Left kidney (tissue), 2 donors: ENCODE data around the gene TASL. TPM values are rescaled to one million over a fixed set of nuclear protein-coding genes. Genes with fewer than 3 reads are reported as not detected.
"Not testable (repeated sequence)": the region's sequence is repeated elsewhere in the genome, so short reads cannot be mapped to it uniquely, and the experiment has no call there.

Source experiments
- DNase-seq: peaks from one replicate; pipeline ENCODE4 v3.0.0-alpha.2; 2013
- polyA plus RNA-seq: library from polyadenylated mRNA; unstranded; fragments of 120-200 nt; gene quantifications from one replicate; pipeline ENCODE4 v1.2.1, GENCODE V29; 2013; ENCODE audit not compliant: insufficient read length

Gene TASL
- polyA plus RNA-seq, 1 donor, result 0.47 TPM

DNA sequence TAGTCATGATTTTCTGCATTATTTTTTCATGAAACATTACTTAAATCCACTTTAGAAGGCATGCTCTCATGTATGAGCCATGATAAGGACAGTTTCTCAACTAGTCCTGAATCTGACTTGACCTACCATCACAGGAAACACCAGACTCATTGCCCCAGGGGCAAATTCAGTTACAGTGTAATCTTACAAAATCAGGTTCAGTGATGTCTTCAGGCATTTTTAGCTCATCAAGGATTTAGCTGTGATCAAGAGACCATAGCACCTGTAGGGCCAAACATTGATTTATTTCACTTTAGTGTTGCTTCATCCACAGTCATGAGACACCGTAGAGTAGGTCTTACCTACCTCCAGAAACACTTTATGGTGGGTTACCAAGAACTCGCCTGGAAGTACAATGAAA lies 3.1 kb upstream of the TASL start:
- DNase-seq, result no peak

- no peak for DNase-seq
Observed at GRCh38 chrX:30576881-30577280, 685 bp downstream of the TASL start.

DNA sequence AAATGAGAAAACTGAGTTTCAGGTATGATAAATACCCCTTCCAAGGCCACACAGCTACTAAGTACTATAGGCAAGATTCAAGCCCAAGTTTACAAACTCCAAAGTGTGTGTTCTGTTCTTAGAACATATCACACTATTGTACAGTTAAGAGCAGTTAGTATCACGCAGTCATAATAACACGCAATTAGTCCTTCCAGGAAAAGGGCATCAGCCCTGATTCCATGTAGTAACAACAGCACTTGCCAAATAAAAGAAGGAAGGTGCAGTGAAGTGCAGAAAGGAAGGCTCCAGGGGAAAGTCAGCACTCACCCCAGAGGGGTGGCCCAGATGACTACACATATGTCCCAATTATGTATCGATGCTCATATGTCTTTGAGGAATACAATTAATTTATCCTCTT lies 4.4 kb downstream of the TASL start:
- no peak for DNase-seq

DNA sequence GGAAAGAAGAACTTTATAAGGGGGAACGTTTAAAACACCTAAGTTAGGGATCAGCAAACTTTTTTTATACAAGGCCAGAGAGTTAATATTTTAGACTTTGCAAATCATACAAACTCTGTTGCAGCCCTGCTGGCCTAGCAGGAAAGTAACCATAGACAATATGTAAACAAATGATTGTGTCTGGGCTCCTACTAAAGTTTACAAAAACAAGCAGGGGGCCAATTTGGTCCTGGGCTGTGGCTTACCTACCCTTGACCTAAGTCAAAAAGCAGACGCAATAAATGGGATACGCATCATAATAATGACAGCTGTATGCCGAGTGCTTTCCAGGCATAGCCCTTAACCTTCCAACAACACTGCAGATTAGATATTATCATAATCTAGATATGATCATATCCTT lies 4.9 kb downstream of the TASL start:
- DNase-seq, result no peak

GRCh38 chrX:30572004-30572403 lies 5.6 kb downstream of the TASL start:
- DNase-seq, result no peak

DNA sequence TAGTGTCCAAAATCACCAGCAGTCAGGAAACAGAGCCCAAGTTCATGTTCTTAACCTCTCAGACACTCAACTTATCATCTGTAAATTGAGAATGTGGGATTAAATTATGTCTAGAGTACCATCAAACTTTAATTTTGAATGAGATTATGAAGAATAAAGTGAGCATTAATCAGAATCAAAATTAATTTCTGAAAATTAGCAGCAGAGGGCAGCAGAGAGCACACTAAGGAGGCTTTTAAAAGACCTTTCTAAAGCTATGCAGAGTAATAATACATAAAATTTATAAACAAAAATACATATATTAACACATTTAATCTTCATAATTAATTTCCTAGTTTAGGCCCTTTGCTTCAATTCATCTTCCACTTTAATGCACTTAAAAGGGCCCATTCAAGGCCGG lies 7.1 kb downstream of the TASL start:
- DNase-seq, result peak; percentile 6

- no peak for DNase-seq
Observed at GRCh38 chrX:30568136-30568535, 9.4 kb downstream of the TASL start.

DNA sequence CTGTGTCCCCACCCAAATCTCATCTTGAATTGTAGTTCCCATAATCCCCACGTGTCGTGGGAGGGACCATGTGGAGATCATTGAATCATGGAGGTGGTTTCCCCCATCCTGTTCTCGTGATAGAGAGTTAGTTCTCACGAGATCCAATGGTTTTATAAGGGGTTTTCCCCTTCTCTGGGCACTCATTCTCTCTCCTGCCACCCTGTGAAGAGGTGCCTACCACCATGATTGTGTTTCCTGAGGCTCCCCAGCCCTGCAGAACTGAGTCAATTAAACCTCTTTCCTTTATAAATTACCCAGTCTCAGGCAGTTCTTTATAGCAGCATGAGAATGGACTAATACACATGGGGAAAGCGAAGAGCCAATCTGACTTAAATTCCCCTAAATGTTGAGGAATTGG lies 14.5 kb downstream of the TASL start:
- not testable (repeated sequence) for DNase-seq

DNA sequence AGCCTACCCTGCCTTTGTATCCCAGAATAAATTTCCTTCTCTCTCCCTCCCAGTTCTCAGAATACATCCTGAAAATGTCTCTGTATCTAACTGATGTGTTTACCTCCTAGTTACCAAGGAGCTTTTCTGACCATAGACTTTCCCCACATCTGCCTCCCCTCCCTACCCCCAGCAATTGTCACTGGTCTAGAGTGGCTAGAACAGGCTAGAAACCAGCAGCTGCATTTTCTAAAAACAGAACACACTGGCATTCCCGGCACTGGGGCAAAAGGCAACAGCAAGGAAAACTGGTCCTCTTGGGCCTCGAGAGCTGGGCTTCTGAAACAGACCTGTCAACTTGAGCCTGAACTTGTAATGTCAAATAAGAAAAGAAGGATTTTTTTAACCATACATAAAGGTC lies 16.4 kb downstream of the TASL start:
- DNase-seq, result no peak

GRCh38 chrX:30538271-30538670 lies 39.3 kb downstream of the TASL start:
- DNase-seq, result no peak

GRCh38 chrX:30533835-30534234 lies 43.7 kb downstream of the TASL start:
- DNase-seq, result no peak

GRCh38 chrX:30533266-30533665 lies 44.3 kb downstream of the TASL start:
- no peak for DNase-seq

GRCh38 chrX:30530606-30531005 lies 47.0 kb downstream of the TASL start:
- no peak for DNase-seq

DNA sequence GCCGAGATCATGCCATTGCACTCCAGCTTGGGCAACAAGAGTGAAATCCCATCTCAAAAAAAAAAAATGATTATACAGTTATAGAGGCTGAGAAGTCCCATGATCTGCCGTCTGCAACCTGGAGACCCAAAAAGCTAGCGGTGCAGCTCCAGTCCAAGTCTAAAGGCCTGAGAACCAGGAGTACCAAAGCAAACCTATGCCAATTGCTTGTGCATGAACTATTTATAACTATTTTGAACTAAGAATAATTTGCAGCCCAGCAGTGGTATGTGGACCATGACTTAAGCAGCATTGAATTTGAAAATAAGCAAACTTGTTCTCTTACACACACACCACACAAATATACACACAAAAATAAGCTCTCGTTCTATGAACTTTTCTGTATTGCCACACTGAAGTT lies 51.8 kb downstream of the TASL start:
- DNase-seq, result no peak

- no peak for DNase-seq
Observed at GRCh38 chrX:30521440-30522182, 56.0 kb downstream of the TASL start.

GRCh38 chrX:30513284-30513683 lies 64.3 kb downstream of the TASL start:
- DNase-seq, result no peak

Other genes starting within 250 kb of the TASL start
- 136 TPM for gene GK, start 75.7 kb upstream of the TASL start, polyA plus RNA-seq